SK-N-SH treated with all-trans-retinoic acid at 6 μM for 48 hours (cell line): ENCODE data around the gene MPPED2.

Experiments used
- ATAC-seq: fragments of 200-7000 bp; cut with Tn5 transposase; 3 replicates; pipeline ENCODE4 v1.9.1; 2020; ENCODE audit warnings: mild to moderate bottlenecking, moderate library complexity
- ARNTL ChIP-seq: fragments of 450-650 bp; formaldehyde crosslinking; IDR thresholded peaks from 2 replicates; pipeline ENCODE4 v1.5.0; 2020; ENCODE audit warnings: low read depth, mild to moderate bottlenecking, moderate library complexity, borderline replicate concordance
- BACH2 ChIP-seq: fragments of 250-450 bp; sonication (Bioruptor Pico); IDR thresholded peaks from 2 replicates; pipeline ENCODE4 v1.9.0; 2021; ENCODE audit warnings: mild to moderate bottlenecking, borderline replicate concordance
- CSDC2 ChIP-seq: fragments of 250-450 bp; sonication (Bioruptor Pico); IDR thresholded peaks from 2 replicates; pipeline ENCODE4 v1.5.0; 2020; ENCODE audit warnings: mild to moderate bottlenecking, moderate library complexity
- ESRRG ChIP-seq: fragments of 250-450 bp; sonication (Bioruptor Pico); IDR thresholded peaks from 2 replicates; pipeline ENCODE4 v1.6.1; 2021; ENCODE audit warnings: mild to moderate bottlenecking
- GLIS3 ChIP-seq: fragments of 250-450 bp; sonication (Bioruptor Pico); IDR thresholded peaks from 2 replicates; pipeline ENCODE4 v1.5.0; 2020; ENCODE audit warnings: mild to moderate bottlenecking, moderate library complexity
- ISL1 ChIP-seq: fragments of 250-450 bp; sonication (Bioruptor Pico); IDR thresholded peaks from 2 replicates; pipeline ENCODE4 v2.1.2; 2022; ENCODE audit warnings: mild to moderate bottlenecking, moderate library complexity
- OSR1 ChIP-seq: fragments of 250-450 bp; sonication (Bioruptor Pico); IDR thresholded peaks from 2 replicates; pipeline ENCODE4 v1.8.0; 2022; ENCODE audit warnings: moderate library complexity, mild to moderate bottlenecking, inconsistent platforms
- PPARA ChIP-seq: fragments of 250-450 bp; sonication (Bioruptor Pico); IDR thresholded peaks from 2 replicates; pipeline ENCODE4 v1.5.0; 2020; ENCODE audit warnings: mild to moderate bottlenecking, borderline replicate concordance
- RARB ChIP-seq: fragments of 250-450 bp; sonication (Bioruptor Pico); IDR thresholded peaks from 2 replicates; pipeline ENCODE4 v1.8.0; 2021; ENCODE audit warnings: mild to moderate bottlenecking, moderate library complexity
- SNAI2 ChIP-seq: fragments of 250-450 bp; sonication (Bioruptor Pico); IDR thresholded peaks from 2 replicates; pipeline ENCODE4 v1.5.0; 2020; ENCODE audit warnings: mild to moderate bottlenecking, moderate library complexity
- TCF4 ChIP-seq: fragments of 250-450 bp; sonication (Bioruptor Pico); IDR thresholded peaks from 2 replicates; pipeline ENCODE4 v1.8.0; 2021; ENCODE audit warnings: mild to moderate bottlenecking, moderate library complexity, borderline replicate concordance
- TOX ChIP-seq: fragments of 250-450 bp; sonication (Bioruptor Pico); IDR thresholded peaks from 2 replicates; pipeline ENCODE4 v1.8.0; 2021; ENCODE audit warnings: mild to moderate bottlenecking, moderate library complexity, borderline replicate concordance
- ZC3H10 ChIP-seq: fragments of 250-450 bp; sonication (Bioruptor Pico); IDR thresholded peaks from 2 replicates; pipeline ENCODE4 v1.5.1; 2021; ENCODE audit warnings: mild to moderate bottlenecking, moderate library complexity
- ZFP3 ChIP-seq: fragments of 250-450 bp; sonication (Bioruptor Pico); IDR thresholded peaks from 2 replicates; pipeline ENCODE4 v1.5.0; 2020; ENCODE audit warnings: mild to moderate bottlenecking, moderate library complexity
- ZFP30 ChIP-seq: fragments of 450-650 bp; formaldehyde crosslinking; IDR thresholded peaks from 2 replicates; pipeline ENCODE4 v1.5.0; 2022; ENCODE audit warnings: mild to moderate bottlenecking, moderate library complexity
- ZNF565 ChIP-seq: fragments of 450-650 bp; formaldehyde crosslinking; conservative IDR thresholded peaks from 2 replicates; pipeline ENCODE4 v1.5.0; 2020; ENCODE audit warnings: low read depth, mild to moderate bottlenecking, moderate library complexity
- ZNF70 ChIP-seq: fragments of 450-650 bp; formaldehyde crosslinking; IDR thresholded peaks from 2 replicates; pipeline ENCODE4 v1.5.0; 2020; ENCODE audit warnings: mild to moderate bottlenecking, moderate library complexity
- ZNF8 ChIP-seq: fragments of 450-650 bp; formaldehyde crosslinking; IDR thresholded peaks from 2 replicates; pipeline ENCODE4 v1.5.0; 2020; ENCODE audit warnings: mild to moderate bottlenecking, moderate library complexity
- TF ChIP-seq, protein P1 (sequence below): fragments of 250-450 bp; sonication (Bioruptor Pico); IDR thresholded peaks from 2 replicates; pipeline ENCODE4 v1.8.0; 2020; ENCODE audit warnings: mild to moderate bottlenecking, moderate library complexity, borderline replicate concordance
- TF ChIP-seq, protein P2 (sequence below): fragments of 250-450 bp; sonication (Bioruptor Pico); IDR thresholded peaks from 2 replicates; pipeline ENCODE4 v1.5.1; 2020; ENCODE audit warnings: low read depth, mild to moderate bottlenecking, moderate library complexity
- TF ChIP-seq, protein P3 (sequence below): fragments of 250-450 bp; sonication (Bioruptor Pico); IDR thresholded peaks from 2 replicates; pipeline ENCODE4 v1.5.1; 2021; ENCODE audit warnings: mild to moderate bottlenecking, moderate library complexity
- TF ChIP-seq, protein P4 (sequence below): fragments of 250-450 bp; sonication (Bioruptor Pico); IDR thresholded peaks from 2 replicates; pipeline ENCODE4 v1.8.0; 2021; ENCODE audit warnings: low read depth, mild to moderate bottlenecking, moderate library complexity, borderline replicate concordance

MPPED2 gene

DNA sequence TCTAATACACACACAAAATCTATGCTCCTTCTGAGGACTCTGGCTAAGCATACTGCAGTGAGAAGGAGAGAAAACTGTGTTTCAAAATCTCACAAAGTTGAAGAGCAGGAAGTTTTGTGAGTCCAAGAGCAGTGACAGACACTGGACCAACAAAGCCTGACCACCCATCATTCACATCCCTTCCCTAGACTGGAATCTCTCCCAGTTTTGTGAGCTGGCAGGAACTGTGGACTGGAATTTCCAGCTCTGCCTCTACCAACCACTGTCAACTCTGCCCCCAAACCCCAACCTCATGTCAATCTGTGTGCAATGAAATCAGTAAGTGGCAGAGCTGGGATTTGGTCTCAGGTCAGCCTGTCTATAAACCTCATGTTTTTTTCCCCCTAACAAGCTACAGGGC lies 150.7 kb downstream of the MPPED2 start:
- no peak for ATAC-seq
- TF ChIP-seq RARB (CRISPR knock-in tag) (no peak), SNAI2 (CRISPR knock-in tag) (no peak), TOX (CRISPR knock-in tag) (no peak), ESRRG (CRISPR knock-in tag) (no peak), OSR1 (no peak), ZNF8 (CRISPR knock-in tag) (no peak), PPARA (CRISPR knock-in tag) (no peak), ZFP30 (CRISPR knock-in tag) (no peak), ZFP3 (CRISPR knock-in tag) (no peak), ZNF565 (CRISPR knock-in tag) (no peak), TCF4 (CRISPR knock-in tag) (no peak), BACH2 (CRISPR knock-in tag) (no peak), ZNF70 (CRISPR knock-in tag) (no peak), ISL1 (no peak)
- TF ChIP-seq, protein P1, sequence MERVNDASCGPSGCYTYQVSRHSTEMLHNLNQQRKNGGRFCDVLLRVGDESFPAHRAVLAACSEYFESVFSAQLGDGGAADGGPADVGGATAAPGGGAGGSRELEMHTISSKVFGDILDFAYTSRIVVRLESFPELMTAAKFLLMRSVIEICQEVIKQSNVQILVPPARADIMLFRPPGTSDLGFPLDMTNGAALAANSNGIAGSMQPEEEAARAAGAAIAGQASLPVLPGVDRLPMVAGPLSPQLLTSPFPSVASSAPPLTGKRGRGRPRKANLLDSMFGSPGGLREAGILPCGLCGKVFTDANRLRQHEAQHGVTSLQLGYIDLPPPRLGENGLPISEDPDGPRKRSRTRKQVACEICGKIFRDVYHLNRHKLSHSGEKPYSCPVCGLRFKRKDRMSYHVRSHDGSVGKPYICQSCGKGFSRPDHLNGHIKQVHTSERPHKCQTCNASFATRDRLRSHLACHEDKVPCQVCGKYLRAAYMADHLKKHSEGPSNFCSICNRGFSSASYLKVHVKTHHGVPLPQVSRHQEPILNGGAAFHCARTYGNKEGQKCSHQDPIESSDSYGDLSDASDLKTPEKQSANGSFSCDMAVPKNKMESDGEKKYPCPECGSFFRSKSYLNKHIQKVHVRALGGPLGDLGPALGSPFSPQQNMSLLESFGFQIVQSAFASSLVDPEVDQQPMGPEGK (CRISPR knock-in tag): no peak
- TF ChIP-seq, protein P2, sequence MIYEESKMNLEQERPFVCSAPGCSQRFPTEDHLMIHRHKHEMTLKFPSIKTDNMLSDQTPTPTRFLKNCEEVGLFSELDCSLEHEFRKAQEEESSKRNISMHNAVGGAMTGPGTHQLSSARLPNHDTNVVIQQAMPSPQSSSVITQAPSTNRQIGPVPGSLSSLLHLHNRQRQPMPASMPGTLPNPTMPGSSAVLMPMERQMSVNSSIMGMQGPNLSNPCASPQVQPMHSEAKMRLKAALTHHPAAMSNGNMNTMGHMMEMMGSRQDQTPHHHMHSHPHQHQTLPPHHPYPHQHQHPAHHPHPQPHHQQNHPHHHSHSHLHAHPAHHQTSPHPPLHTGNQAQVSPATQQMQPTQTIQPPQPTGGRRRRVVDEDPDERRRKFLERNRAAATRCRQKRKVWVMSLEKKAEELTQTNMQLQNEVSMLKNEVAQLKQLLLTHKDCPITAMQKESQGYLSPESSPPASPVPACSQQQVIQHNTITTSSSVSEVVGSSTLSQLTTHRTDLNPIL (CRISPR knock-in tag): no peak
- TF ChIP-seq, protein P3, sequence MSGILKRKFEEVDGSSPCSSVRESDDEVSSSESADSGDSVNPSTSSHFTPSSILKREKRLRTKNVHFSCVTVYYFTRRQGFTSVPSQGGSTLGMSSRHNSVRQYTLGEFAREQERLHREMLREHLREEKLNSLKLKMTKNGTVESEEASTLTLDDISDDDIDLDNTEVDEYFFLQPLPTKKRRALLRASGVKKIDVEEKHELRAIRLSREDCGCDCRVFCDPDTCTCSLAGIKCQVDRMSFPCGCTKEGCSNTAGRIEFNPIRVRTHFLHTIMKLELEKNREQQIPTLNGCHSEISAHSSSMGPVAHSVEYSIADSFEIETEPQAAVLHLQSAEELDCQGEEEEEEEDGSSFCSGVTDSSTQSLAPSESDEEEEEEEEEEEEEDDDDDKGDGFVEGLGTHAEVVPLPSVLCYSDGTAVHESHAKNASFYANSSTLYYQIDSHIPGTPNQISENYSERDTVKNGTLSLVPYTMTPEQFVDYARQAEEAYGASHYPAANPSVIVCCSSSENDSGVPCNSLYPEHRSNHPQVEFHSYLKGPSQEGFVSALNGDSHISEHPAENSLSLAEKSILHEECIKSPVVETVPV: no peak

DNA sequence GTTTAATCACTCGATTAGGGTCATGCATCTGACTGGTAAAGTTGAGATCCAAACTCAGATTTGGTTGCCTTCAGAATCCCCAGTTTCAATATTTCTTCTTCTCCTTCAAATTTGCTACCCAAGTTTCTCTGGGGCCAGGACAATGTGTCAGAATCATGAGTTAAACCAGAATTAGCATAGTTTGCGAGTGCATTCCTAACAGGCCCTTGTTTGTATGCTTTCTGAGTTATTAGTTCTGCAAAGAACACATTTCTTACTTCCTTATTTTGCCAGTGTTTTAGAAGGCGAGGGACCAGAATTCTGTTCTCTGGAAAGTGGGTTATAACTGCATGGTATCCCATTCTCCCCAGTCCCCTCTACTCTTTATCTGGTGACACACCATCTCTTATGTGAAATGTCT lies 151.3 kb downstream of the MPPED2 start:
- ATAC-seq: no peak
- TF ChIP-seq, protein P4, sequence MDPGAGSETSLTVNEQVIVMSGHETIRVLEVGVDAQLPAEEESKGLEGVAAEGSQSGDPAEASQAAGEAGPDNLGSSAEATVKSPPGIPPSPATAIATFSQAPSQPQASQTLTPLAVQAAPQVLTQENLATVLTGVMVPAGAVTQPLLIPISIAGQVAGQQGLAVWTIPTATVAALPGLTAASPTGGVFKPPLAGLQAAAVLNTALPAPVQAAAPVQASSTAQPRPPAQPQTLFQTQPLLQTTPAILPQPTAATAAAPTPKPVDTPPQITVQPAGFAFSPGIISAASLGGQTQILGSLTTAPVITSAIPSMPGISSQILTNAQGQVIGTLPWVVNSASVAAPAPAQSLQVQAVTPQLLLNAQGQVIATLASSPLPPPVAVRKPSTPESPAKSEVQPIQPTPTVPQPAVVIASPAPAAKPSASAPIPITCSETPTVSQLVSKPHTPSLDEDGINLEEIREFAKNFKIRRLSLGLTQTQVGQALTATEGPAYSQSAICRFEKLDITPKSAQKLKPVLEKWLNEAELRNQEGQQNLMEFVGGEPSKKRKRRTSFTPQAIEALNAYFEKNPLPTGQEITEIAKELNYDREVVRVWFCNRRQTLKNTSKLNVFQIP (CRISPR knock-in tag): no peak
- TF ChIP-seq TOX (CRISPR knock-in tag): no peak
- no peak for TF ChIP-seq ISL1
- no peak for TF ChIP-seq OSR1
- TF ChIP-seq RARB (CRISPR knock-in tag): no peak
- TF ChIP-seq PPARA (CRISPR knock-in tag): no peak
- TF ChIP-seq, protein P1 (CRISPR knock-in tag): no peak
- TF ChIP-seq ZC3H10: no peak
- TF ChIP-seq ARNTL: no peak
- no peak for TF ChIP-seq BACH2 (CRISPR knock-in tag)
- TF ChIP-seq ESRRG (CRISPR knock-in tag): no peak

DNA sequence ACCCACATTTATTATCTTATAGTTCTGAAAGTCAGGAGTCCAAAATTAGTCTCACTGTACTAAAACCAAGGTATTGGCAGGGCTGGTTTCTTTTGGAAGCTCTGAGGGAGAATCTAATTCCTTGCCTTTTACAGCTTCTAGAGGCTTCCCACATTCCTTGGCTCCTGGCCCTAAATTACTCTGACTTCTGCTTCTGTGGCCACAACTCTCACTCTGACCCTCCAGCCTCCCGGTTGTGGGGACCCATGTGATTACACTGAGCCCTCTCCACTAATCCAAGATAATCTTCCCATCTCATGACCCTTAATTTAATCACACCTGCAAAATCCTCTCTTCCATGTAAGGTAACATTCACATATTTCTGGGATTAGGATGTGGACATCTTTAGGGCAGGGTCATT lies 152.3 kb downstream of the MPPED2 start:
- TF ChIP-seq ISL1 (no peak), GLIS3 (CRISPR knock-in tag) (no peak), OSR1 (no peak), CSDC2 (CRISPR knock-in tag) (no peak), PPARA (CRISPR knock-in tag) (no peak), ZNF8 (CRISPR knock-in tag) (no peak)
- TF ChIP-seq, protein P4 (CRISPR knock-in tag): no peak

More for the DNA sequence above, 152.3 kb downstream of the MPPED2 start:
- no peak for ATAC-seq
